HepG2 (cell line): ENCODE measurements around the gene SHC1. TPM values are rescaled to one million over a fixed set of nuclear protein-coding genes. Genes with fewer than 3 reads are reported as not detected.
A peak's percentile ranks its signal among the peaks of the same experiment; 100 is the strongest.

ENCODE experiments used
- CENPT ChIP-seq: sonication (generic); formaldehyde crosslinking; IDR thresholded peaks from 2 replicates; pipeline ENCODE4 v1.8.0; 2022; ENCODE audit warnings: low read depth, mild to moderate bottlenecking, moderate library complexity, missing genetic modification reagents
- CREM ChIP-seq, 2 experiments: sonication (generic) in 1 of 2; formaldehyde crosslinking in 1 of 2; IDR thresholded peaks; 2 replicates each; pipeline versions ENCODE4 v1.4.0 to v1.6.1; 2016 to 2020; ENCODE audit warnings: antibody characterized with exemption in 1 of 2, mild to moderate bottlenecking in 1 of 2, missing genetic modification reagents in 1 of 2
- GABPA ChIP-seq, 2 experiments: IDR thresholded peaks; 2 replicates each; pipeline ENCODE4 v1.6.1; 2011 to 2016; ENCODE audit warnings: low read depth in 2 of 2, low read length in 1 of 2, missing biosample characterization in 1 of 2, missing genetic modification characterization in 1 of 2
- GPN1 ChIP-seq: sonication (generic); formaldehyde crosslinking; IDR thresholded peaks from 2 replicates; pipeline ENCODE4 v1.5.1; 2020; ENCODE audit warnings: missing genetic modification reagents, borderline replicate concordance
- HMG20B ChIP-seq: conservative IDR thresholded peaks from 2 replicates; pipeline ENCODE4 v1.6.1; 2016; ENCODE audit warnings: missing genetic modification reagents, missing compliant biosample characterization
- MATR3 ChIP-seq: sonication (generic); formaldehyde crosslinking; IDR thresholded peaks from 2 replicates; pipeline ENCODE4 v1.4.0; 2020; ENCODE audit warnings: missing genetic modification reagents
- PHF20 ChIP-seq: sonication (generic); formaldehyde crosslinking; IDR thresholded peaks from 2 replicates; pipeline ENCODE4 v1.5.0; 2020; ENCODE audit warnings: mild to moderate bottlenecking, missing genetic modification reagents
- RCOR2 ChIP-seq: IDR thresholded peaks from 2 replicates; pipeline ENCODE4 v1.6.1; 2016; ENCODE audit warnings: missing biosample characterization, missing genetic modification reagents
- SMAD1 ChIP-seq: sonication (generic); formaldehyde crosslinking; IDR thresholded peaks from 2 replicates; pipeline ENCODE4 v1.4.0; 2020; ENCODE audit warnings: missing genetic modification reagents, low read depth, mild to moderate bottlenecking, borderline replicate concordance
- ZBTB3 ChIP-seq: sonication (generic); formaldehyde crosslinking; IDR thresholded peaks from 2 replicates; pipeline ENCODE4 v1.4.0; 2020; ENCODE audit warnings: low read depth, mild to moderate bottlenecking, moderate library complexity, missing genetic modification reagents, borderline replicate concordance
- ZNF180 ChIP-seq: sonication (generic); formaldehyde crosslinking; IDR thresholded peaks from 2 replicates; pipeline ENCODE4 v1.4.0; 2020; ENCODE audit warnings: low read depth, missing genetic modification reagents, borderline replicate concordance
- ZNF510 ChIP-seq: sonication (generic); formaldehyde crosslinking; IDR thresholded peaks from 2 replicates; pipeline ENCODE4 v1.4.0; 2020; ENCODE audit warnings: low read depth, mild to moderate bottlenecking, missing genetic modification reagents
- ZNF674 ChIP-seq: sonication (generic); formaldehyde crosslinking; IDR thresholded peaks from 2 replicates; pipeline ENCODE4 v1.5.0; 2020; ENCODE audit warnings: low read depth, mild to moderate bottlenecking, missing genetic modification reagents
- ZNF816 ChIP-seq: sonication (generic); formaldehyde crosslinking; IDR thresholded peaks from 2 replicates; pipeline ENCODE4 v1.8.0; 2022; ENCODE audit warnings: missing genetic modification reagents, mild to moderate bottlenecking, borderline replicate concordance
- polyA plus RNA-seq, 8 experiments: library from polyadenylated mRNA; depleted of rRNA in 3 of 8; stranded (reverse) in 7 of 8; unstranded in 1 of 8; fragments of >200 nt; fragmentation: Illumina TruSeq in 4 of 8; extraction: Trizol in 4 of 8; gene quantifications; 2 replicates each; pipeline versions ENCODE4 v1.2.1 to v1.2.3, GENCODE V29; 2011 to 2016; ENCODE audit warnings: low read depth in 4 of 8, missing spikeins in 1 of 8, mixed read lengths in 1 of 8; ENCODE audit not compliant: insufficient read depth in 1 of 8
- total RNA-seq, 5 experiments: library from RNA; depleted of rRNA; stranded (reverse); fragments of >200 nt; fragmentation: Illumina TruSeq; extraction: Trizol; gene quantifications; 2 replicates each; pipeline ENCODE4 v1.2.3, GENCODE V29; 2016; ENCODE audit warnings: low read depth in 1 of 5
- TF ChIP-seq, protein P1 (sequence below): sonication (generic); formaldehyde crosslinking; IDR thresholded peaks from 2 replicates; pipeline ENCODE4 v1.4.0; 2020; ENCODE audit warnings: missing genetic modification reagents
- TF ChIP-seq, protein P2 (sequence below): sonication (generic); formaldehyde crosslinking; IDR thresholded peaks from 2 replicates; pipeline ENCODE4 v1.5.0; 2020; ENCODE audit warnings: mild to moderate bottlenecking, missing genetic modification reagents
- TF ChIP-seq, protein P3 (sequence below): sonication (generic); formaldehyde crosslinking; IDR thresholded peaks from 2 replicates; pipeline ENCODE4 v1.4.0; 2020; ENCODE audit warnings: missing genetic modification reagents, mild to moderate bottlenecking, borderline replicate concordance

The SHC1 gene
- total and polyA plus RNA-seq, 2 of the 13 experiments (the other 11 are each of a cell fraction or from before 2014, with no cell fraction given) = 52.0 to 137 TPM

DNA sequence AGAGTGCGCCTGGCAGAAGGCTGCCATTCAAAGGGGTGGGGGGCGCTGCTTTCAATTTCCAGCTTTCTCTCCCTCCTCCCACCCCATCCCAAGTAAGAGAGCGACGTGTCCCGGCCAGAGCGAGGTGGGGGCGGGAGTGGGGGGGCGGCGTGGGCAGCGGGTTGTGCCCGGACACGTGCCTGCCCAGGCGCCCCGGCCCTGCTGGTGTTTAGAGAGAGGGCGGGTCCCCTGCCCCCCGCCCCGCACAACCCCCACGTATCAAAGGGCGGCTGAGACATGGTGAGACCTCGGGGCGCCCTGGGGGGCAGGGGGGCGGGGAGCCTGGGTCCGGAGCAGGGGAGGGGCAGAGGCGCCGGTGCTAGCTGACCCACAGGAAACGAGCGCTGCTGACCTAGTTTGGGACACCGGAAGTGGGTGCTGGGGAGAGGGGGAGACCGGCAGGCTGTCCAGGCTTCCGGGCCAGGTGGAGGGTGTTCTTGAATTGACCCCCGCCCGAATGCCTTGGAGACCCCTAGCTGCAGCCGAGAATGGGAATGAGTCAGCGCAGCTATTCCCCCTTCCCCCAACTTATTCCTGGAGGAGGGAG lies 33.3 kb upstream of the SHC1 start (continued):
- TF ChIP-seq, protein P1, sequence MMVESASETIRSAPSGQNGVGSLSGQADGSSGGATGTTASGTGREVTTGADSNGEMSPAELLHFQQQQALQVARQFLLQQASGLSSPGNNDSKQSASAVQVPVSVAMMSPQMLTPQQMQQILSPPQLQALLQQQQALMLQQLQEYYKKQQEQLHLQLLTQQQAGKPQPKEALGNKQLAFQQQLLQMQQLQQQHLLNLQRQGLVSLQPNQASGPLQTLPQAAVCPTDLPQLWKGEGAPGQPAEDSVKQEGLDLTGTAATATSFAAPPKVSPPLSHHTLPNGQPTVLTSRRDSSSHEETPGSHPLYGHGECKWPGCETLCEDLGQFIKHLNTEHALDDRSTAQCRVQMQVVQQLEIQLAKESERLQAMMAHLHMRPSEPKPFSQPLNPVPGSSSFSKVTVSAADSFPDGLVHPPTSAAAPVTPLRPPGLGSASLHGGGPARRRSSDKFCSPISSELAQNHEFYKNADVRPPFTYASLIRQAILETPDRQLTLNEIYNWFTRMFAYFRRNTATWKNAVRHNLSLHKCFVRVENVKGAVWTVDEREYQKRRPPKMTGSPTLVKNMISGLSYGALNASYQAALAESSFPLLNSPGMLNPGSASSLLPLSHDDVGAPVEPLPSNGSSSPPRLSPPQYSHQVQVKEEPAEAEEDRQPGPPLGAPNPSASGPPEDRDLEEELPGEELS = no peak; the same call in 1 of the 2 replicates
- TF ChIP-seq ZNF510 (no peak), CENPT (no peak), SMAD1 (CRISPR knock-in tag) (no peak), CREM (IDR thresholded peaks at IDR 0.05) (no peak), CREM (CRISPR knock-in tag; IDR thresholded peaks at IDR 0.05) (no peak), ZNF674 (CRISPR knock-in tag) (no peak), ZNF180 (CRISPR knock-in tag) (no peak), ZNF816 (CRISPR knock-in tag) (no peak), HMG20B (CRISPR knock-in tag) (no peak), PHF20 (CRISPR knock-in tag) (0 out of 2 replicates have a peak, but pooled peaks have one; percentile 15), ZBTB3 (CRISPR knock-in tag) (no peak), MATR3 (CRISPR knock-in tag) (no peak), GPN1 (CRISPR knock-in tag) (no peak), RCOR2 (no peak), GABPA (IDR thresholded peaks at IDR 0.05; ENCODE audit: low read depth, low read length) (peak; percentile 77), GABPA (CRISPR knock-in tag; IDR thresholded peaks at IDR 0.05; ENCODE audit: low read depth) (peak; percentile 89)
- TF ChIP-seq, protein P2, sequence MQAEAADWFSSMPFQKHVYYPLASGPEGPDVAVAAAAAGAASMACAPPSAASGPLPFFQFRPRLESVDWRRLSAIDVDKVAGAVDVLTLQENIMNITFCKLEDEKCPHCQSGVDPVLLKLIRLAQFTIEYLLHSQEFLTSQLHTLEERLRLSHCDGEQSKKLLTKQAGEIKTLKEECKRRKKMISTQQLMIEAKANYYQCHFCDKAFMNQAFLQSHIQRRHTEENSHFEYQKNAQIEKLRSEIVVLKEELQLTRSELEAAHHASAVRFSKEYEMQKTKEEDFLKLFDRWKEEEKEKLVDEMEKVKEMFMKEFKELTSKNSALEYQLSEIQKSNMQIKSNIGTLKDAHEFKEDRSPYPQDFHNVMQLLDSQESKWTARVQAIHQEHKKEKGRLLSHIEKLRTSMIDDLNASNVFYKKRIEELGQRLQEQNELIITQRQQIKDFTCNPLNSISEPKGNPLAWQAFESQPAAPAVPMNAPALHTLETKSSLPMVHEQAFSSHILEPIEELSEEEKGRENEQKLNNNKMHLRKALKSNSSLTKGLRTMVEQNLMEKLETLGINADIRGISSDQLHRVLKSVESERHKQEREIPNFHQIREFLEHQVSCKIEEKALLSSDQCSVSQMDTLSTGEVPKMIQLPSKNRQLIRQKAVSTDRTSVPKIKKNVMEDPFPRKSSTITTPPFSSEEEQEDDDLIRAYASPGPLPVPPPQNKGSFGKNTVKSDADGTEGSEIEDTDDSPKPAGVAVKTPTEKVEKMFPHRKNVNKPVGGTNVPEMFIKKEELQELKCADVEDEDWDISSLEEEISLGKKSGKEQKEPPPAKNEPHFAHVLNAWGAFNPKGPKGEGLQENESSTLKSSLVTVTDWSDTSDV (CRISPR knock-in tag) = no peak
- TF ChIP-seq, protein P3, sequence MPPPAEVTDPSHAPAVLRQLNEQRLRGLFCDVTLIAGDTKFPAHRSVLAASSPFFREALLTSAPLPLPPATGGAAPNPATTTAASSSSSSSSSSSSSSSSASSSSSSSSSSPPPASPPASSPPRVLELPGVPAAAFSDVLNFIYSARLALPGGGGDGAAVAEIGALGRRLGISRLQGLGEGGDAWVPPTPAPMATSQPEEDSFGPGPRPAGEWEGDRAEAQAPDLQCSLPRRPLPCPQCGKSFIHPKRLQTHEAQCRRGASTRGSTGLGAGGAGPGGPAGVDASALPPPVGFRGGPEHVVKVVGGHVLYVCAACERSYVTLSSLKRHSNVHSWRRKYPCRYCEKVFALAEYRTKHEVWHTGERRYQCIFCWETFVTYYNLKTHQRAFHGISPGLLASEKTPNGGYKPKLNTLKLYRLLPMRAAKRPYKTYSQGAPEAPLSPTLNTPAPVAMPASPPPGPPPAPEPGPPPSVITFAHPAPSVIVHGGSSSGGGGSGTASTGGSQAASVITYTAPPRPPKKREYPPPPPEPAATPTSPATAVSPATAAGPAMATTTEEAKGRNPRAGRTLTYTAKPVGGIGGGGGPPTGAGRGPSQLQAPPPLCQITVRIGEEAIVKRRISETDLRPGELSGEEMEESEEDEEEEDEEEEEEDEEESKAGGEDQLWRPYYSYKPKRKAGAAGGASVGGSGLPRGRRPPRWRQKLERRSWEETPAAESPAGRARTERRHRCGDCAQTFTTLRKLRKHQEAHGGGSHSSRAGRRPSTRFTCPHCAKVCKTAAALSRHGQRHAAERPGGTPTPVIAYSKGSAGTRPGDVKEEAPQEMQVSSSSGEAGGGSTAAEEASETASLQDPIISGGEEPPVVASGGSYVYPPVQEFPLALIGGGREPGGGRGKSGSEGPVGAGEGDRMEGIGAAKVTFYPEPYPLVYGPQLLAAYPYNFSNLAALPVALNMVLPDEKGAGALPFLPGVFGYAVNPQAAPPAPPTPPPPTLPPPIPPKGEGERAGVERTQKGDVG (CRISPR knock-in tag) = no peak
